ENCODE data around the gene HYOU1.
"Not testable (repeated sequence)": the region's sequence is repeated elsewhere in the genome, so short reads cannot be mapped to it uniquely, and the experiment has no call there.

The HYOU1 gene

GRCh38 chr11:119042927-119043326 is 14.1 kb downstream of the HYOU1 start:
- DNase-seq = no peak

- no peak for DNase-seq
These were observed 15.0 kb downstream of the HYOU1 start for GRCh38 chr11:119041821-119042514.

- not testable (repeated sequence) for DNase-seq
These were observed 17.5 kb downstream of the HYOU1 start for GRCh38 chr11:119039471-119039870.

GRCh38 chr11:119038884-119039283 is 18.1 kb downstream of the HYOU1 start:
- no peak for DNase-seq

- no peak for DNase-seq
These were observed 22.2 kb downstream of the HYOU1 start for GRCh38 chr11:119034813-119035212.

GRCh38 chr11:119033421-119033820 is 23.6 kb downstream of the HYOU1 start:
- DNase-seq = not testable (repeated sequence)

GRCh38 chr11:119031912-119032280 is 25.1 kb downstream of the HYOU1 start:
- no peak for DNase-seq

GRCh38 chr11:119030329-119031047 is 26.5 kb downstream of the HYOU1 start, which contains the start of gene SLC37A4:
SLC37A4 (minus strand) TSS chr11:119030877.
- DNase-seq = peak; percentile 98

GRCh38 chr11:119030029-119030328 is 27.0 kb downstream of the HYOU1 start:
- no peak for DNase-seq

- peak; percentile 11 for DNase-seq
These were observed 27.5 kb downstream of the HYOU1 start for GRCh38 chr11:119029340-119030028.

- no peak for DNase-seq
These were observed 28.0 kb downstream of the HYOU1 start for GRCh38 chr11:119029069-119029339.

- DNase-seq = no peak
These were observed 28.5 kb downstream of the HYOU1 start for GRCh38 chr11:119028346-119029068.

GRCh38 chr11:119027561-119028345 is 29.3 kb downstream of the HYOU1 start:
- DNase-seq = no peak

GRCh38 chr11:119026970-119027369 is 30.0 kb downstream of the HYOU1 start:
- no peak for DNase-seq

- DNase-seq = no peak
These were observed 30.8 kb downstream of the HYOU1 start for GRCh38 chr11:119025978-119026766.

- no peak for DNase-seq
These were observed 31.5 kb downstream of the HYOU1 start for GRCh38 chr11:119025541-119025940.

- DNase-seq = no peak
These were observed 31.9 kb downstream of the HYOU1 start for GRCh38 chr11:119025099-119025473.

- DNase-seq = no peak
These were observed 32.4 kb downstream of the HYOU1 start for GRCh38 chr11:119024430-119025098.

GRCh38 chr11:119023741-119024140 is 33.3 kb downstream of the HYOU1 start:
- no peak for DNase-seq

GRCh38 chr11:119021631-119022030 is 35.4 kb downstream of the HYOU1 start:
- no peak for DNase-seq

- no peak for DNase-seq
These were observed 37.0 kb downstream of the HYOU1 start for GRCh38 chr11:119019996-119020395.
